NT2/D1 (cell line): ENCODE measurements around the gene TUBGCP4.

ENCODE experiments used
- YY1 ChIP-seq: IDR thresholded peaks from 2 replicates; pipeline ENCODE4 v1.6.1; 2011; ENCODE audit not compliant: insufficient read length, insufficient read depth
- ZNF274 ChIP-seq: IDR thresholded peaks from 2 replicates; pipeline ENCODE4 v1.6.1; 2011; ENCODE audit warnings: mild to moderate bottlenecking, low read depth, low read length

DNA sequence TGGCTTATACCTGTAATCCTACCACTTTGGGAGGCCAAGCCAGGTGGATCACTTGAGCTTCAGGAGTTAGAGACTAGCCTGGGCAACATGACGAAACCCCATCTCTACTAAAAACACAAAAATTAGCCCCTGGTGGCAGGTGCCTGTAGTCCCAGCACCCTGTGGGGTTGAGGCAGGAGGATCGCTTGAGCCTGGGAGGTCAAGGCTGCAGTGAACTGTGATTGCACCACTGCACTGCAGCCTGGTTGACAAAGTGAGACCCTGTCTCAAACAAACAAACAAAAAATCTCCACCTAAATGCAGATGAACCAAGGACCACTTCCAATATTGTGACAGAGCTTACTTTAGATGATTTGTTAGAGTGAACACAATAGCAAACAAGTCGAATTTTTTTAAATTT is 68.4 kb downstream of the TUBGCP4 start:
- TF ChIP-seq YY1 (no peak), ZNF274 (no peak)
